ENCODE results near the gene TMEM88. TPM values are rescaled to one million over a fixed set of nuclear protein-coding genes. Genes with fewer than 3 reads are reported as not detected.

Gene TMEM88
- total and polyA plus RNA-seq, 4 donors = 0.65 to 4.6 (median 3.7) TPM

DNA sequence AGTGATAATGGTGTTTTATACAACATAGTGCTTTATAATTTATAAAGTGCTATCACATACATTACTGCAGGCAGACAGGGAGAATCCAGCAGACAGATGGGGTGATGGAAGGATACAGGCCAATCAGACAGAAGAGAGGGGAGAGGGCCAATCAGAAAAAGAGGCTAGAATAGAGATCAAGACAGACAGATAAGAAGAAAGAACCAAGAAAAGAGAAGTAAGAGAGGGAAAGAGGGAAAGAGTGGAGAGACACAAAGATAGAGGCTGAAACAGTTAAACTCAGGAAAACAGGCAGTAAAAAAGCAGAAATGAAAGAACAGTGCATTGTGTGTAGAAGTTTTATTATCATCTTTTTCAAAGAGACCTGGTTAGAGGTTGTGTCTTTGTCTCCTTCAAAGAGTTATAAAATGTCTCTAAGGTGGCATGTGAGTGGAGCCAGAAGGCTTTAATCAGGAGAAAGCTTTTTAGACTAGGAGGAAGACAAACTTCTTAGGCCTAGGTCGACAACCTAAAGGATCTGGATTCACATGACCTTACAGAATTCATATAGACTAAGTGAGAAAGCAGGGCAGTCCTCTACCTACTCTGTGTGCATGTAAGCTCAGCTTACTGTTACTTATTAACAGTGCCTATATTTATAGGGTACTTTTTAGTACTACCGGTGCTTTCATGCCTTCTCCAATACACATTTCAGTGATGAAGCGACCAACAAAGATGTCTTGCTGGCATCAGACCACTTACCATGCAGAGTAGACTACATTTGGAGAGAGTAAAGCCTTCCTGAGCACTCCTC is 25.4 kb downstream of the TMEM88 start (continued):
- TF ChIP-seq FOXA1 (IDR thresholded peaks at IDR 0.05) (no peak), RXRA (IDR thresholded peaks at IDR 0.05) (no peak), SP1 (IDR thresholded peaks at IDR 0.05) (no peak)
- TF ChIP-seq, protein P1, sequence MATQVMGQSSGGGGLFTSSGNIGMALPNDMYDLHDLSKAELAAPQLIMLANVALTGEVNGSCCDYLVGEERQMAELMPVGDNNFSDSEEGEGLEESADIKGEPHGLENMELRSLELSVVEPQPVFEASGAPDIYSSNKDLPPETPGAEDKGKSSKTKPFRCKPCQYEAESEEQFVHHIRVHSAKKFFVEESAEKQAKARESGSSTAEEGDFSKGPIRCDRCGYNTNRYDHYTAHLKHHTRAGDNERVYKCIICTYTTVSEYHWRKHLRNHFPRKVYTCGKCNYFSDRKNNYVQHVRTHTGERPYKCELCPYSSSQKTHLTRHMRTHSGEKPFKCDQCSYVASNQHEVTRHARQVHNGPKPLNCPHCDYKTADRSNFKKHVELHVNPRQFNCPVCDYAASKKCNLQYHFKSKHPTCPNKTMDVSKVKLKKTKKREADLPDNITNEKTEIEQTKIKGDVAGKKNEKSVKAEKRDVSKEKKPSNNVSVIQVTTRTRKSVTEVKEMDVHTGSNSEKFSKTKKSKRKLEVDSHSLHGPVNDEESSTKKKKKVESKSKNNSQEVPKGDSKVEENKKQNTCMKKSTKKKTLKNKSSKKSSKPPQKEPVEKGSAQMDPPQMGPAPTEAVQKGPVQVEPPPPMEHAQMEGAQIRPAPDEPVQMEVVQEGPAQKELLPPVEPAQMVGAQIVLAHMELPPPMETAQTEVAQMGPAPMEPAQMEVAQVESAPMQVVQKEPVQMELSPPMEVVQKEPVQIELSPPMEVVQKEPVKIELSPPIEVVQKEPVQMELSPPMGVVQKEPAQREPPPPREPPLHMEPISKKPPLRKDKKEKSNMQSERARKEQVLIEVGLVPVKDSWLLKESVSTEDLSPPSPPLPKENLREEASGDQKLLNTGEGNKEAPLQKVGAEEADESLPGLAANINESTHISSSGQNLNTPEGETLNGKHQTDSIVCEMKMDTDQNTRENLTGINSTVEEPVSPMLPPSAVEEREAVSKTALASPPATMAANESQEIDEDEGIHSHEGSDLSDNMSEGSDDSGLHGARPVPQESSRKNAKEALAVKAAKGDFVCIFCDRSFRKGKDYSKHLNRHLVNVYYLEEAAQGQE (IDR thresholded peaks at IDR 0.05) = no peak

DNA sequence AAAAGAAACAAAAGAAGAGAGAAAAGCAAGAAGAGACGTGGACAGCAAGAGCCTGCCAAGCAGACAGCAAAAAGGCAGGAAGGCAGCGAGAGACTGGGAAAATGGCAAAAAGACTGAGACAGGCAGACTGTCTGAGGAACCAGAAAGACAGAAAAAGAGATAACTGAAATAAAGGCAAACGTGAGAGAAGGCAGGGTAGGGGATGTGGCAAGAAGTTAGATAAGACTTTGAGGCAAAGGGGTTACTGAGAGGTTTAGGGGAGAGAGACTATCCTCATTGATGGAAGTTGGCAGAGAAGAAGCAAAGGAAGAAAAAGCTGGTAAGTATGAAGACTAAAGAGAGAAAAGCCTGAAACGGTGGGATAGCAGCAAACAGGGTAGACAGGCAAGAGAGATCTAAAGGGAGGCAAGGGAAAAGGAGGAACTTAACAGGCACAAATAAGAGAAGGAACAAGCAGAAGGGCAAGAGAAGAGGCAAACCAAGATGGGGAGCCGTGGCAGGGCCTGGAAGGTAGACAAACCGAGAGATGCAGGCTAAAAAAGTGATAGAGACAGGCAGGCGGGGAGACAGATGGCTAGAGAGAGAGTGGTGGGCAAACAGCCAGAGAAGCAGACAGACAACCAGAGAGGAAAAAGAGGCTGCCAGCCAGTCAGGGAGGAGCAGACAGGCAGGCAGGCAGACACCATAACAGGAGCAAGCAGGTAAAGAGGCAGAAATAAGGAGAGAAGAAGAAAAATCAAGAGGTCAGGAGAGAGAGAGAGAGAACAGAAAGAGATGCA is 26.6 kb downstream of the TMEM88 start:
- Histone ChIP-seq H3K9me3 (ENCODE audit: control insufficient read depth in 4 of 4, low read length in 3 of 4) (no peaks in the 10 kb centered on the region), H3K27ac (ENCODE audit: low read depth in 1 of 2, low read length in 2 of 2) (no peak overlapping the region), H3K4me1 (ENCODE audit: control insufficient read depth in 4 of 4, insufficient read depth in 4 of 4, low read length in 3 of 4) (peaks cover 0 to 11% (median 10%) of the 10 kb centered on the region in 4 donors), H3K9ac (ENCODE audit: low read depth in 1 of 2, low read length in 2 of 2) (no peak overlapping the region), H3K36me3 (ENCODE audit: control insufficient read depth in 4 of 4, insufficient read depth in 3 of 4, low read depth in 1 of 4, low read length in 3 of 4) (no peaks in the 10 kb centered on the region), H3K4me3 (ENCODE audit: low read depth in 1 of 3, low read length in 3 of 3) (no peak overlapping the region), H3K27me3 (ENCODE audit: control insufficient read depth in 4 of 4, insufficient read depth in 4 of 4, low read length in 3 of 4) (no peaks in the 10 kb centered on the region)
- TF ChIP-seq NR2F2 (IDR thresholded peaks at IDR 0.05) (no peak), FOXA2 (IDR thresholded peaks at IDR 0.05) (no peak), YY1 (IDR thresholded peaks at IDR 0.05) (no peak), GABPA (IDR thresholded peaks at IDR 0.05 in 1 of 2, conservative IDR thresholded peaks at IDR 0.05 in 1 of 2) (no peak), TAF1 (conservative IDR thresholded peaks at IDR 0.05) (no peak), EGR1 (IDR thresholded peaks at IDR 0.05; ENCODE audit: low read depth in 2 of 2) (no peak), RAD21 (IDR thresholded peaks at IDR 0.05) (no peak), HNF4A (conservative IDR thresholded peaks at IDR 0.05) (no peak), JUND (IDR thresholded peaks at IDR 0.05) (no peak), RXRA (IDR thresholded peaks at IDR 0.05) (no peak), SP1 (IDR thresholded peaks at IDR 0.05) (no peak), FOXA1 (IDR thresholded peaks at IDR 0.05) (no peak), HNF4G (IDR thresholded peaks at IDR 0.05) (no peak)
- TF ChIP-seq, protein P1 (IDR thresholded peaks at IDR 0.05) = no peak
- TF ChIP-seq, protein P2, sequence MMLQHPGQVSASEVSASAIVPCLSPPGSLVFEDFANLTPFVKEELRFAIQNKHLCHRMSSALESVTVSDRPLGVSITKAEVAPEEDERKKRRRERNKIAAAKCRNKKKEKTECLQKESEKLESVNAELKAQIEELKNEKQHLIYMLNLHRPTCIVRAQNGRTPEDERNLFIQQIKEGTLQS (IDR thresholded peaks at IDR 0.05) = no peak
- TF ChIP-seq, protein P3, sequence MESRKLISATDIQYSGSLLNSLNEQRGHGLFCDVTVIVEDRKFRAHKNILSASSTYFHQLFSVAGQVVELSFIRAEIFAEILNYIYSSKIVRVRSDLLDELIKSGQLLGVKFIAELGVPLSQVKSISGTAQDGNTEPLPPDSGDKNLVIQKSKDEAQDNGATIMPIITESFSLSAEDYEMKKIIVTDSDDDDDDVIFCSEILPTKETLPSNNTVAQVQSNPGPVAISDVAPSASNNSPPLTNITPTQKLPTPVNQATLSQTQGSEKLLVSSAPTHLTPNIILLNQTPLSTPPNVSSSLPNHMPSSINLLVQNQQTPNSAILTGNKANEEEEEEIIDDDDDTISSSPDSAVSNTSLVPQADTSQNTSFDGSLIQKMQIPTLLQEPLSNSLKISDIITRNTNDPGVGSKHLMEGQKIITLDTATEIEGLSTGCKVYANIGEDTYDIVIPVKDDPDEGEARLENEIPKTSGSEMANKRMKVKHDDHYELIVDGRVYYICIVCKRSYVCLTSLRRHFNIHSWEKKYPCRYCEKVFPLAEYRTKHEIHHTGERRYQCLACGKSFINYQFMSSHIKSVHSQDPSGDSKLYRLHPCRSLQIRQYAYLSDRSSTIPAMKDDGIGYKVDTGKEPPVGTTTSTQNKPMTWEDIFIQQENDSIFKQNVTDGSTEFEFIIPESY (IDR thresholded peaks at IDR 0.05) = no peak
- TF ChIP-seq, protein P4, sequence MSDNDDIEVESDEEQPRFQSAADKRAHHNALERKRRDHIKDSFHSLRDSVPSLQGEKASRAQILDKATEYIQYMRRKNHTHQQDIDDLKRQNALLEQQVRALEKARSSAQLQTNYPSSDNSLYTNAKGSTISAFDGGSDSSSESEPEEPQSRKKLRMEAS (IDR thresholded peaks at IDR 0.05) = no peak
- TF ChIP-seq, protein P5, sequence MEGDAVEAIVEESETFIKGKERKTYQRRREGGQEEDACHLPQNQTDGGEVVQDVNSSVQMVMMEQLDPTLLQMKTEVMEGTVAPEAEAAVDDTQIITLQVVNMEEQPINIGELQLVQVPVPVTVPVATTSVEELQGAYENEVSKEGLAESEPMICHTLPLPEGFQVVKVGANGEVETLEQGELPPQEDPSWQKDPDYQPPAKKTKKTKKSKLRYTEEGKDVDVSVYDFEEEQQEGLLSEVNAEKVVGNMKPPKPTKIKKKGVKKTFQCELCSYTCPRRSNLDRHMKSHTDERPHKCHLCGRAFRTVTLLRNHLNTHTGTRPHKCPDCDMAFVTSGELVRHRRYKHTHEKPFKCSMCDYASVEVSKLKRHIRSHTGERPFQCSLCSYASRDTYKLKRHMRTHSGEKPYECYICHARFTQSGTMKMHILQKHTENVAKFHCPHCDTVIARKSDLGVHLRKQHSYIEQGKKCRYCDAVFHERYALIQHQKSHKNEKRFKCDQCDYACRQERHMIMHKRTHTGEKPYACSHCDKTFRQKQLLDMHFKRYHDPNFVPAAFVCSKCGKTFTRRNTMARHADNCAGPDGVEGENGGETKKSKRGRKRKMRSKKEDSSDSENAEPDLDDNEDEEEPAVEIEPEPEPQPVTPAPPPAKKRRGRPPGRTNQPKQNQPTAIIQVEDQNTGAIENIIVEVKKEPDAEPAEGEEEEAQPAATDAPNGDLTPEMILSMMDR (IDR thresholded peaks at IDR 0.05; ENCODE audit: low read depth, low read length, missing input control) = no peak
- no peak for DNase-seq (ENCODE audit: low spot score)
- WGBS = 74% methylated on average over 7 of the region's 7 CpGs

Data from liver (tissue), 9 donors.